Medulla oblongata (tissue), 1 donor: ENCODE data around the gene PGLYRP2.
"Not testable (repeated sequence)": the region's sequence is repeated elsewhere in the genome, so short reads cannot be mapped to it uniquely, and the experiment has no call there.

Experiments
- DNase-seq: peaks from one replicate; pipeline ENCODE4 v3.0.0-alpha.2; 2015; ENCODE audit errors: extremely low spot score

Gene PGLYRP2, protein sequence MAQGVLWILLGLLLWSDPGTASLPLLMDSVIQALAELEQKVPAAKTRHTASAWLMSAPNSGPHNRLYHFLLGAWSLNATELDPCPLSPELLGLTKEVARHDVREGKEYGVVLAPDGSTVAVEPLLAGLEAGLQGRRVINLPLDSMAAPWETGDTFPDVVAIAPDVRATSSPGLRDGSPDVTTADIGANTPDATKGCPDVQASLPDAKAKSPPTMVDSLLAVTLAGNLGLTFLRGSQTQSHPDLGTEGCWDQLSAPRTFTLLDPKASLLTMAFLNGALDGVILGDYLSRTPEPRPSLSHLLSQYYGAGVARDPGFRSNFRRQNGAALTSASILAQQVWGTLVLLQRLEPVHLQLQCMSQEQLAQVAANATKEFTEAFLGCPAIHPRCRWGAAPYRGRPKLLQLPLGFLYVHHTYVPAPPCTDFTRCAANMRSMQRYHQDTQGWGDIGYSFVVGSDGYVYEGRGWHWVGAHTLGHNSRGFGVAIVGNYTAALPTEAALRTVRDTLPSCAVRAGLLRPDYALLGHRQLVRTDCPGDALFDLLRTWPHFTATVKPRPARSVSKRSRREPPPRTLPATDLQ

DNA sequence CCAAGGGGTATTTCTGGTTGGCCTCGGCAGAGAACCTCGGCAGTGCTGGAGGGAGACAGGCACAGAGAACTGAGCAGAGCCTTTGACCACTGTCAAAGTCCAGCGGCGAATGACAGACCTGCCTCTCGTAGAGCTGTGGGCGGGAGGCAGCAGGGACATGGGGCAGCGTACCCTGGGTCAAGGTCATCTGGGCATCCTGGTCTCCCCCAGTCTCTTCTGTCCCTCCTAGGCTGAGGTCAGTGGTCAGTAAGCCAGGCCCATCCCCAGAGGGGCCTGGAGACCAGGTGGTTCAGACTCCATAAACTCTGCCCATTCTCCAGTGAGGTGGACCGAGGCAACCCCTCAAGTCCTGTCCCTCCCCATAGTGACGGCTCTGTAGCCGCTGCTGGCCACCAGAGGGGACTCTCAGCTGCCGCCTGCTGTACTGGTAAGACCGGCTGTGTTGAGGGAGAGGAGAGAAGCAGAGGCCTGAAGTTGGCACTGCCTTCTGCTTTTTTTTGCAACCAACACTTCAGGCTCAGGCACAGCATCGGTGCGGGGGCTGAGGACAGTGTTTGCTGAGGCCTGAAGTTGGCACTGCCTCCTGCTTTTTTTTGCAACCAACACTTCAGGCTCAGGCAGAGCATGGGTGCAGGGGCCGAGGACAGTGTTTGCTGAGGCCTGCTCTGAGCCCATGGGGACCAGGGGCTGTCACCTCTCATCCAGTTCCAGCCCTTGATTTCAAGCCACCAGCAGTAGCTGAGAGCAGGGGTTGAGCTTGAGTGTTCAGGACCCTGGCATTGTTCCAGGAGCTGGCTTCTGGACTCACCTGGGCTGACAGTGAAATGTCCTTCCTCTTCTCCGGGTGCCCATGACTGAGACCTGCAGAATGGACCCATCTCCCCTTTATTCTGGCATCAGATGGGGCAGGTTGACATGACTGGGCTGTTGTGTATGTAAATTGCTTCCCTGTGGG, at the start of gene PGLYRP2:
TSS of gene PGLYRP2 (minus strand) at position 111 of the 955 bp plus-strand sequence. CDS start 130 bp downstream, outside the sequence.
- peak; percentile 8 for DNase-seq

DNA sequence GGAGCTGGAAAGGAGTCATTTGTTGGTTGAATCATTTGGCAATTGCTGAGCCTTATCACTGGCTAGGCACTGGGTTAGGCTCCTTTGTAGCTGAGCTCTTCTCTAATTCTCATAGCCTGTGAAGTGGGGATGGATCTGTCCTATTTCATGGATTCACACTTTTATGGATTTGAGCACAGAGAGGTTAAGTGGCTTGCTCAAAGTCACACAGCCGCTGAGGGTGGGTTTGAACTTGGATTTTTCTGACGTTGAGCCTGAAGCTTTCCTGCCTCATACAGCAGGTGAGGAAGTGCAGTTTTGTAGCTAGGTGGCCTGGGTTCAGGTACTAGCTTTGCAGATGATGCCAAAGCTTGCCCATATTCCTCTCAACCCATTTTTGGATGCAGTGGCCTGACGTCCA, 48.4 kb upstream of the PGLYRP2 start:
- DNase-seq = no peak

DNA sequence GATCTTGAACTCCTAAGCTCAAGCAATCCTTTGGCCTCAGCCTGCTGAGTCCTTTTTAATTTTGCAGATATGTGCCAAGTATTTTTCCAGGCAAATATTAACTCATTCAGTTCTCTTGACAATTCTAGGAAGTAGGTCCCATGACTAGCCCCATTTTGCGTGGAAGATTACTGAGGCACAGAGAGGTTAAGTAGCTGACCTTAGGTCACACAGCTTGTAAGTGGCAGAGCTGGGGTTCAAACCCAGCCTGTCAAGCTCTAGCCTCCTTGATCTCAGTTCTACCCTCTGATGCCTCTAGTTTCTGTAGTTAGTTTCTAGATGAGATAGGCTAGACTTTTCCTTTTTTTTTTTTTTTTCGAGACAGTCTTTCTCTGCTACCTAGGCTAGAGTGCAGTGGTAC, 47.1 kb upstream of the PGLYRP2 start:
- no peak for DNase-seq

DNA sequence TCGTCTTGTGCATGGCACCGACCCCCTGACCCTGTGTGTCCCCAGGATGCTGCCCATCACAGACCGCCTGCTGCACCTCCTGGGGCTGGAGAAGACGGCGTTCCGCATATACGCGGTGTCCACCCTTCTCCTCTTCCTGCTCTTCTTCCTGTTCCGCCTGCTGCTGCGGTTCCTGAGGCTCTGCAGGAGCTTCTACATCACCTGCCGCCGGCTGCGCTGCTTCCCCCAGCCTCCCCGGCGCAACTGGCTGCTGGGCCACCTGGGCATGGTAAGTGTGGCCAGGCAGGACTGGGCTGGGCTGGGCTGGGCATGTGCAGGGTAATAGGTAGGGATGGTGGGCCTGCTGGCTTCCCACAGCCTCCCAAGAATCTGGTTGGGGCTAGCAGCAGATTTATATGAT, 46.0 kb upstream of the PGLYRP2 start:
- DNase-seq = no peak

DNA sequence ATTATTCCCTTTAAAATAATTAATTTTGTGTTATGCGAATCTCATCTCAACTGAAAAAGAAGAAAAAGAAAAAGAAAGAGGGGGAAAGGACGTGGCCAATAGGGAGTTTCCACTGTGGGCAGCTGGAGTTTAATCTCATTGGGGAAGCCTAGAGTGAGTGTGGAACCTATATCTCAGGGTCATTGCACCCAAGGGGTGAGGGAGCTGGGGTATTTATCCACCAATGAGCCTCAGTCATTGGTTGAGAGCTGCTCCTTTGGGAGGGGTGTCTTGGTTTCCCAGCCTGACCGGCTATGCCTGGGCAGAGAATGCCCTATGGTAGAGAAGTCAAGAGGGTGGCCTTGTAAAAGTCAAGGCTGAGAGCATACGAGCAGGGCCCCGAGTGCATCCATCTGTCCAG, 45.5 kb upstream of the PGLYRP2 start:
- DNase-seq = no peak

DNA sequence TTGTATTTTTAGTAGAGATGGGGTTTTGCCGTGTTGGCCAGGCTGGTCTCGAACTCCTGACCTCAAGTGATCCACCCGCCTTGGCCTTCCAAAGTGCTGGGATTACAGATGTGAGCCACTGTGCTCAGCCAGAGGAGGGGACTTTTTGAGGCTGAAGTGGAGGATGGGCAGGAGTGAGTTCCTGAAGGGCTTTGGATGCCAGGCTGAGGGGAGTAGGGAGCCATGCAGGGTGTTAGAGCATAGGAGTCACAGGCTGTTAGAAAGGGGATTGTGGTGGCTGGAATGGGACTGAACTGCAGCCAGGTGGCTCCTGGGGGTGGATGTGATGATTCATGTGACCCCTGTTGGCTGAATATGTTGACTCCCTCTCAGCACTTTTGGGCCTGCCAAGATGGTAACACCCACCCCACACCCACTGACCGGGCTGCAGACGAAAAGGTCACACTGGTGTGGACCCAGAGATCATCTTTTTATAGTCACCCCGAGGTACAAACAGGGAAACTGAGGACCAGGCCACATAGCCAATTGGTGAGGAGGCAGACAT, 40.2 kb upstream of the PGLYRP2 start:
- no peak for DNase-seq

DNA sequence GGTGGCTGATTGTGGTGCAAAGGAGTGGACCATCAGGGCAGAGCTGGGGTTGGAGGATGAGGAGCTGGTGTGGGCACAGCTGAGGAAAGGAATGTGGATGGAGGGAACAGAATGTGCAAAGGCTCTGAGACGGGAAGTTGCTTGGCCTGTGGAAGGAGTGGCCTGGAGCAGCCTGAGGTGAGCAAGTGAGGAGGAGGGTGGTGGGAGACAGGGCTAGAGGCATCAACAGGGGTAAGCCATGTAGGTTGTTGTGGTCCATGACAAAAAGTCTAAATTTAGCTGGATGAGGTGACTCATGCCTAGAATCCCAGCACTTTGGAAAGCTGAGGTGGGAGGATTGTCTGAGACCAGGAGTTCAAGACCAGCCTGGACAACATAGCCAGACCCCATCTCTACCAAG, 38.5 kb upstream of the PGLYRP2 start:
- DNase-seq = no peak

DNA sequence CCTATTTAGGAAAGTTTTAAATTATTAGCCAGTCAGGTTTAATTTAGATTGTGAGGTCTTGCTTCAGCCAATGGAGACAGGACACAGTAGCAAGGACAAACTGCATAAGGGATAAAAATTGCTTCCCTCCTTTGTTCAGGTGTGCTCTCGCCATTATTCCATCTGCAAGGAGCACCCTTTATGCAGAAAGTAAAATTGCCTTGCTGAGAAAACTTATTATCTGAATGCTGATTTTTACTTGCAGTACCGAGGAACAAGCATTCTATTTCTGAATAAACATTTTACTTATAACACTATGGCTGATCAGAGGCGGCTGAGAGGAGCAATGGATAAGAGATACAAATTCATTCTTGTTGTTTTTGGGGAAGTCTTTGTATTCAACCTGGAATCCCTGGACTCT, 37.1 kb upstream of the PGLYRP2 start:
- no peak for DNase-seq

DNA sequence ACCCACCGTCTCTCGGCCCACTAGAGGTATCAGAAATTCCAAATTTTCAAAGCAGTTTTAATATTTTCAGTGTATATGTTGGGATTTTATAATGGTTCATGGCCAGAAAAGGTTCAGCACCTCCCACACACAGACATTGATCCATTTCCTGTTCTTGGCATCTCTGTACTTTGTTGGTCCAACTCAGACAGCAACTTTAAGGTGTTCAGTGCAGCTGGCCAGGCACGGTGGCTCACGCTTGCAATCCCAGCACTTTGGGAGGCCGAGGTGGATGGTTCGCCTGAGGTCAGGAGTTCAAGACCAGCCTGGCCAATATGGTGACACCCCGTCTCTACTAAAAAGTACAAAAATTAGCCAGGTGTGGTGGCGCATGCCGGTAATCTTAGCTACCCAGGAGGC, 35.9 kb upstream of the PGLYRP2 start:
- not testable (repeated sequence) for DNase-seq

DNA sequence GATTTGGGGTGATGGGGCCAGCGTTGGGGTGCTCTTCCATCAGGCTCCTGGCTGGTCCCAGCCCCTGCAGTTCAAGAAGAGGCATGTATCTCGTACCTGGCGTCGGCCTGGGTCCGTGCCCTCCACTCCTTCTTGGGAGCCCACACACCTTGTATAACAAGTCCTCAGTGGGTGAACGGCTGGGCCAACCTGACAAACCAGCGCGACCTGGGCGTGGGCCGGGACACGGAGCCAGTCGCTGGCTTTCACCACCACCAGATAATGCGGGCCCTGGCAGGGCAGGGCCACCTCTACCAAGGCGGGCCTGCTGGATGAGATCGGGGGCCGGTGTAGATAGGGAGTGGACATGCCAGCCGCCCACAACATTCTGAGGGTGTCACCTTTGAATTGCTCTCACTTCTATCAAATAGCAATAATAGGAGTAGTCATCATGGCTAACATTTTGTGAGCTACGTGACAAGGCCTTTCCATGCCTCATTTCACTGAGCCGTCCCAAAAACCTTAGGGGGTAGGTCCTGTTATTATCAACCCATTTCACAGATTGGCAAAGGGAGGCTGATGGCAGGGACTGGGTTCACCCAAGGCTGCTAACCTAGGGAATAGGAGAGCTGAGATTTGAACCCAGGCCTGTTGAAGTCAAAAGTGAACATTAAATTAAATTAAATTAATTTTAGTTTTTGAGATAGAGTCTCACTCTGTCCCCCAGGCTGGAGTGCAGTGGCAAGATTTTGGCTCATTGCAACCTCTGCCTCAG, 32.5 kb upstream of the PGLYRP2 start:
- DNase-seq = no peak

DNA sequence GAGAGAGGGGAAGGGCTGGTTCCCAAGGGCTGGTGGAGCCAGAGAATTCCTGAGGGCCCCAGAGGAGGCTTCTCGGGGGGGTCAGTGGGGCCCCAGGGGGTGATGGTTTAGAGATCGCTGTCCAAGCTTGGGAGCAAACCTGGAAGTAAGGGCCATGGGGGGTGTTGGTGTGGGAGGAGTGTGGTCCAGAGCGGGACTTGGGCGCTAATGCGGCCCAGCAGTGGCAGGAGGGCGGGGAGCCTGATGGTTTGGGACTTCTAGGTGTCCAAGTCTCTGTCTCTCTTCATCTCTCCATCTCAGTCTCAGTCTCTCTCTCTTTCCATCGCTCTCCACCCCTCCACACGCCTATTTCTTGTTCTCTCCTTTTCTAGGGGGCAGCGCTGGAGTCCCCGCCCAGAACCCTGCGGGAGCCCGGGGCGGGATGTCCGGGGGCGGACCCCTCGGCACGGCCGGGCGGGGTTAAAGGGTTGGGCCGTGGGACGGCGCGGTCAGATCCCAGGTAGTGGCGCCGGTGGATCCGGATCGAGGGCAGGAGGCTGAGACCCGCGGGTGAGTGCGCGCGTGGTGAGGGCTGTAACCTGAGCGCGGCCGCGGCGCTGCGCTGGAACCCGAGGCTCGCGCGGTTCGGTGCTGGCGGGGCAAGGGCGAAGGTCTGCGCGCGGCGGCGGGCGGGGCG, 28.9 kb upstream of the PGLYRP2 start, which contains the start of gene CYP4F22:
TSS of gene CYP4F22 (plus strand) at position 491 of the 676 bp plus-strand sequence. CDS start 16,812 bp downstream, outside the sequence.
- DNase-seq = no peak

DNA sequence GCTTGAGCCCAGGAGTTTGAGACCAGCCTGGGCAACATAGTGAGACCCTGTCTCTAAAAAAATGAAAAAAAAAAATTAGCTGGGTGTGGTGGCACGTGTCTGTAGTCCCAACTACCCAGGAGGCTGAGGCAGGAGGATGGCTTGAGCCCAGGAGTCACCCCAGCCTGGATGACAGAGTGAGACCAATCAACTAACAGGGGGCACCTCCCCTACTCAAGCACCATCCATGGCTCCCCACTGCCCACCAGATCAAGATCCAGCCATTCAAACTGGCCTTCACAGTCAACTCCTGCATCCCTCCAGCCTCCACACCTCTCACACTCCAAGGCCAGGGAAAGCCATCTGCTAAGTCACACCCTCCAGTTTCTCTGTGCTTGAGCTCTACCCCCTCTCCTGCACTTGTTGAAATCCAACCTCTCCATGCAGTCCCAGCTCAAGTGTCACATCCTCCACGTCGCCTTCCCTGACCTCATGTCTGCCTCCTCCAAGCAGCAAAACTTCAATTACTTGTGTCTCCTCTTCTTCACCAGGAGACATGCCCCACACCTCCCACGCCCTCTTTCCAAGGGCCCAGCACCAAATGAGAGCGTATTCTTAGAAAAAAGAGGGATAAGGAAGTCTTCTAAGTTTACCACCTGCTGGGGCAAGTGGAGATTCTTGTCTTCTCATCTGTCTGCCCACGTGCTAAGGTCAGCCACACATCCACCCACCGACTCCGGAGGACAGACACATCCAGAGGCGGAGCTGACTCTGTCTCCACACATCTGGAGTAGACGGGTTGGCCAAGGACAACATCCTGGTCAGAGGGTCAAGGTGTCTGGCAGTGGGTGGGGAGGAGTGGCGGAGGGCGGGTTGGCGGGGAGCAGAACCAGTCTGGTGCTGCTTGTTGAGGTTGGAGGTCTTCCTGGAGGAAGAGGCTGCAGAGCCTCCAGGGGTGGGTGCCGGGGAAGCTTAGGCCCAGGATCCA, 28.1 kb upstream of the PGLYRP2 start:
- DNase-seq = no peak

DNA sequence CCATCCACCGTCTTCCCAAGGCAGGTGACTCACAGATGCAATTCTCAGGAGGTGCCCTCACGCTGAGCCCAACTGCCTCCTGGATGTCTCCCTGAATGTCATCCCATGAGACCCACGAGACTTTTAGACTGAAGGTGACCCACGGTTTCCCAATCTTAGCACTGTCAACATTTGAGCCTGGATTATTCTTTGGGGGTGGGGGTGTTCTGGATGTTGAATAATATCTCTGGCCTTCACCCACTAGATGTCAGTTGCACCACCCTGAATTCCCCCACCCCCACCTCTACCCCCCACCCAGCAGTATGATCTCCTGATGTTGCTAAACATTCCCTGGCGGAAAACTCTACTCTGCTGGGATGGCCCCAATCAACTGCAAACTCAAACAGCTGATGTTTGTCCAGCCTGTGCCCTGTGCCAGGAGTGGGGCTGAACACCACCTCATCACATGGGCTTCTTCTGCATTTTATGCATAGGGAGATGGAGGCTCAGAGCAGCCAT, 26.8 kb upstream of the PGLYRP2 start:
- DNase-seq = no peak

DNA sequence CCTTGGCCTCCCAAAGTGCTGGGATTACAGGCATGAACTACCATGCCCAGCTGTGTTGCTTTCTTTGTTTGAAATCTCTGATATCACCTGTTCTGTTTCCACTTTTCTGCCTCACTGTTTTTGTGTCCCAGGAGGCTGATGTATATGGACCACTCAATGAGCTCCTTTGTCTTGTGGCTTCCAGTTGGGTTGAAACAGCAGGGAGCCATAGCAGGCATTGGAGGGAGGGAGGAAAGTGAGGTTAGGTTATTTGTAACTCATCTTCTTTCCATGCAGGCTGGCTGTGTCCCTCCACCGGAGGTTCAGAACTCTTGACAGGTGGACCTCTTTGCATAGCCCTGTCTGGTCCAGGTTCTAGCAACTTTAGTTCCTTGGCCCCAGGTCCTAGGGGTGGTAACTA, 23.0 kb upstream of the PGLYRP2 start:
- no peak for DNase-seq

DNA sequence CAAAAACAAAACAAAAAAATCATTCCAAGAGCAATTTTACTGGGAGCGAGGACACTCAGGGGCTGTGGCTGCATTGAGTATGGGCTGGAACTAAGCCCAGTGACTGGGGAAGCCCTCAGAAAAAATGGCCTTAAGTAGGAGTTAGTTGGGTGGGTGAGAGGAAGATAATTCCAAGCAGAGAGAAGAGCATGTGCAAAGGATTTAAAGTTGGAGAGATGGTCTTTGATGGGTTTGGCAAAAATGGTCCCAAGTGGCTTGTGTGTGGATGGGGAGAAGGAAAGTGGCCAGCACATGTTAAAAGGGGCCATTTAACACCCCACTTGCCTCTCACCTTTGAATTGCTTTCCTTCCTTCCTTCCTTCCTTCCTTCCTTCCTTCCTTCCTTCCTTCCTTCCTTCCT, 22.3 kb upstream of the PGLYRP2 start:
- DNase-seq = no peak

DNA sequence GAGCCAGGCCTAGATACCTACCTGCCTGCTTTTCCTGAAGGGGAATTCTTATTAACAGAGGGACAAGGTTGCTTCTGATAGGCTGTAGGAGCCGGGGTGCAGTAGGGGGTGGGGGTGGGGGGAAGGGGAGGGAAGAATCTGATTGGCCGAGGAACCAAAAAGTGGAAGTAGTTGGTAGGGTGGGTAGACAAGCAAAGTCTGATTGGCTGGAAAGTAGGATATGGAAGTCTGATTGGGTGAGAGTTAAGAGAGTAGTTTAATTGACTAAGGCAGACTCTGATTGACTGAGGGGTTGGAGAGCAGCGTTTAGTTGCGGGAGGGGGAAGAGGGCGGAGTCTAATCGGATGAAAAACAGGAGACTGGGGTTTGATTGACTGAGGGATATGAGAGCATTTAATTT, 19.6 kb upstream of the PGLYRP2 start:
- DNase-seq = no peak

DNA sequence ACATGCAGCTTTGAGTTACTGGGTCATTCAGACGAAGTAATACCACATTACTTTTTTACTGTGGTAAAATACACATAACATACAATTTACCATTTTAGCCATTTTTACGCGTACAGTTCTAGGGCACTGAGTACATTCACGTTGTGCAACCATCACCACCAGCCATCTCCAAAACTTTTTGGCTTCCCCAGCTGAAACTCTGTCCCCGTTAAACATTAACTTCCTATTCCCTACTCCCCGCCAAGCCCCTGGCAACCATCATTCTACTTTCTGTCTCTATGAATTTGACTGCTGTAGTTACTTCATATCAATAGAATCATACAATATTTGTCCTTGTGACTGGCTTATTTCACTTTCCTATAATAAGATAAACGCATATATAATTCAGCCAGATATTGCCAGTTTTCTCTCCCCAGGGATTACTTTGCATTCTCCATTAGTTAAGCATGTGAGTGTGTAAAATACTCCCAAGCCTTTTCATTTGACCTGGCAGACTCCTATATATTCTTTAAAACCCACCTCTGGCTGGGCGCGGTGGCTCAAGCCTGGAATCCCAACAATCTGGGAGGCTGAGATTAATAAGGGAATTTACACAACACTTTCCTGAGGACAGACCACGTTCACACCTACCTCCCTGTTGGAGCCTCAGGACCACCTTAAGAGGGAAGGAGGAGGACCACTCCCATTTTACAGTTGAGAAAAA, 19.0 kb upstream of the PGLYRP2 start:
- no peak for DNase-seq

DNA sequence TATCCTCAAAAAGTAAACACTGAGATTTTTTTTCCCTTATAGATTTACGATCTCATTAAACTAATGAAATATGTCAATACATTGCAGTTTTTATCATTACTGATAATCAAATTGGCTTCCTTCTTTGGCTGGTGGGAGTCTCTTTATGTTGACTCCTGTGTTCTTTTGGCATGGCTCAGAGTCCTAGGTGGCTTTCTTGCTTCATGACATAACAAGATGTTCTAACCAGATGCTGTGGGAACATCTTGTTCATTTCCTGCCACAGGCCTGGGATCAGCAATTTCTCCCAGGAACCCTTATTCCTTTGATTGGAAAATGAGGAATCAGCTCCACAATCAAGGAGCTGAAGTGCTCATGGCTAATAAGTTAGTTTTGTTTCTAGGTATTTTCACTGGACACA, 15.8 kb upstream of the PGLYRP2 start:
- no peak for DNase-seq
